HuH-7 (cell line): ENCODE measurements around the gene NUB1.

ENCODE experiments used
- DNase-seq: peaks from one replicate; pipeline ENCODE4 v3.0.0; 2011; ENCODE audit warnings: low spot score

The NUB1 gene

GRCh38 chr7:151405588-151405987, 64.0 kb downstream of the NUB1 start:
- DNase-seq = no peak

GRCh38 chr7:151406051-151406875, 64.7 kb downstream of the NUB1 start:
- no peak for DNase-seq

GRCh38 chr7:151406886-151407583, 65.4 kb downstream of the NUB1 start:
- no peak for DNase-seq

GRCh38 chr7:151408498-151408838, 66.9 kb downstream of the NUB1 start:
- DNase-seq = no peak

GRCh38 chr7:151408839-151409666, 67.4 kb downstream of the NUB1 start:
- DNase-seq = no peak

GRCh38 chr7:151409667-151410404, 68.2 kb downstream of the NUB1 start, which contains the start of gene WDR86:
WDR86 (minus strand) TSS chr7:151410038; CDS start chr7:151409589, 449 bp downstream.
- DNase-seq = no peak

GRCh38 chr7:151410405-151411390, 69.1 kb downstream of the NUB1 start:
- DNase-seq = no peak

GRCh38 chr7:151411551-151411950, 69.9 kb downstream of the NUB1 start:
- DNase-seq = no peak

GRCh38 chr7:151412318-151412717, 70.7 kb downstream of the NUB1 start:
- DNase-seq = no peak

- no peak for DNase-seq
These were observed 71.6 kb downstream of the NUB1 start for GRCh38 chr7:151413241-151413640.

GRCh38 chr7:151415375-151416105, 73.9 kb downstream of the NUB1 start:
- no peak for DNase-seq

GRCh38 chr7:151416112-151416940, 74.7 kb downstream of the NUB1 start:
- no peak for DNase-seq

- DNase-seq = no peak
These were observed 75.3 kb downstream of the NUB1 start for GRCh38 chr7:151416941-151417315.

GRCh38 chr7:151420144-151420543, 78.5 kb downstream of the NUB1 start:
- DNase-seq = no peak

- DNase-seq = no peak
These were observed 80.6 kb downstream of the NUB1 start for GRCh38 chr7:151422212-151422611.

- no peak for DNase-seq
These were observed 81.6 kb downstream of the NUB1 start for GRCh38 chr7:151423226-151423625.

- DNase-seq = no peak
These were observed 82.3 kb downstream of the NUB1 start for GRCh38 chr7:151423936-151424335.

- DNase-seq = no peak
These were observed 83.2 kb downstream of the NUB1 start for GRCh38 chr7:151424799-151425198.
